ENCODE results near the gene SMIM30. TPM values are rescaled to one million over a fixed set of nuclear protein-coding genes. Genes with fewer than 3 reads are reported as not detected.

Gene SMIM30
- total RNA-seq, 4 donors from 2014 or later: 11.5 to 71.5 (median 47.1) TPM

GRCh38 chr7:113140956-113141355 lies 22.6 kb upstream of the SMIM30 start:
- H3K36me3 ChIP-seq: no peaks in the 10 kb centered on the region
- TF ChIP-seq, protein P1, sequence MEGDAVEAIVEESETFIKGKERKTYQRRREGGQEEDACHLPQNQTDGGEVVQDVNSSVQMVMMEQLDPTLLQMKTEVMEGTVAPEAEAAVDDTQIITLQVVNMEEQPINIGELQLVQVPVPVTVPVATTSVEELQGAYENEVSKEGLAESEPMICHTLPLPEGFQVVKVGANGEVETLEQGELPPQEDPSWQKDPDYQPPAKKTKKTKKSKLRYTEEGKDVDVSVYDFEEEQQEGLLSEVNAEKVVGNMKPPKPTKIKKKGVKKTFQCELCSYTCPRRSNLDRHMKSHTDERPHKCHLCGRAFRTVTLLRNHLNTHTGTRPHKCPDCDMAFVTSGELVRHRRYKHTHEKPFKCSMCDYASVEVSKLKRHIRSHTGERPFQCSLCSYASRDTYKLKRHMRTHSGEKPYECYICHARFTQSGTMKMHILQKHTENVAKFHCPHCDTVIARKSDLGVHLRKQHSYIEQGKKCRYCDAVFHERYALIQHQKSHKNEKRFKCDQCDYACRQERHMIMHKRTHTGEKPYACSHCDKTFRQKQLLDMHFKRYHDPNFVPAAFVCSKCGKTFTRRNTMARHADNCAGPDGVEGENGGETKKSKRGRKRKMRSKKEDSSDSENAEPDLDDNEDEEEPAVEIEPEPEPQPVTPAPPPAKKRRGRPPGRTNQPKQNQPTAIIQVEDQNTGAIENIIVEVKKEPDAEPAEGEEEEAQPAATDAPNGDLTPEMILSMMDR (IDR thresholded peaks at IDR 0.05): no peak
- no peak for TF ChIP-seq POLR2A (IDR thresholded peaks at IDR 0.05)
- H3K9me3 ChIP-seq: no peaks in the 10 kb centered on the region
- H3K4me3 ChIP-seq: no peak overlapping the region
- no peak for DNase-seq
- no peaks in the 10 kb centered on the region for H3K27me3 ChIP-seq
- H3K27ac ChIP-seq: no peak overlapping the region
- intact Hi-C loops (cut with DNase I; ENCODE audit: low total_unique reads): no loop called here
- H3K4me1 ChIP-seq: no peaks in the 10 kb centered on the region

DNA sequence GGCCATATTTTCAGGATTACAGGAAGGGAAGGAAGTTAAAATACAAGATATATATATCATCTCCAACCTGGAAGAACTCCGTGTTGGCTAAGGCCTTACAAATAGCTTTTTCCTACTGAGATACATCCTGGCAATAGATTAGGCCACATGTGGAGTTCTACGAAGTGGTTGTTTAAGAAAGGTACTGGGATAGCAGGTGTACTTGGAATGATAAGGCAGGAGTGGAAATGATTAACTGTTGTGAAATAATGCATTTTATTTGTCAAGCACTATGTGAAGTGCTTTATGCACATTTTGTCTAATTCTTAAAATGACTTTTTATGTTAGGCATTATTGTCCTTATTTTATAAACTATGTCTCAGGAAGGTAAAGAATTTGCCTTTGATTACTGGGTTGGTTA lies 18.9 kb upstream of the SMIM30 start:
- Histone ChIP-seq H3K4me1 (no peaks in the 10 kb centered on the region), H3K36me3 (no peaks in the 10 kb centered on the region), H3K27ac (no peak overlapping the region), H3K27me3 (no peaks in the 10 kb centered on the region), H3K9me3 (no peaks in the 10 kb centered on the region), H3K4me3 (no peak overlapping the region)
- no peak for DNase-seq
- TF ChIP-seq, protein P1 (IDR thresholded peaks at IDR 0.05): no peak
- TF ChIP-seq POLR2A (IDR thresholded peaks at IDR 0.05): no peak
- intact Hi-C loops (cut with DNase I; ENCODE audit: low total_unique reads): no loop called here

DNA sequence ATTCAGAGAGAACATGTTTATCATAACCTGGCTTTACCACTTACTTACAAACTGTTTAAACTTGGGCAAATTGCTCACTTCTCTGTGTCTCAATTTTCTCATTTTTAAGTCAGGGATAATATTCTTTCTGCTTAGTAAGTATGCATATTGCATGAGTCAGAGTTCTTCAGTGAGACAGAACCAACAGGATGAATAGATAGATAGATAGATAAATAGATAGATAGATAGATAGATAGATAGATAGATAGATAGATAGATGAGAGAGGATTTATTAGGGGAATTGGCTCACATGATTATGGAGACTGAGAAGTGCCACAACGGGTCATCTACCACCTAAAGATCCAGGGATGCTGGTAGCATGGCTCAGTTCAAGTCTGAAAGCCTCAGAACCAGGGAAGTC lies 15.7 kb upstream of the SMIM30 start:
- Histone ChIP-seq H3K4me1 (no peaks in the 10 kb centered on the region), H3K9me3 (no peaks in the 10 kb centered on the region), H3K27me3 (no peaks in the 10 kb centered on the region), H3K36me3 (no peaks in the 10 kb centered on the region), H3K27ac (no peak overlapping the region), H3K4me3 (no peak overlapping the region)
- TF ChIP-seq, protein P1 (IDR thresholded peaks at IDR 0.05): no peak
- TF ChIP-seq POLR2A (IDR thresholded peaks at IDR 0.05): no peak
- intact Hi-C loops (cut with DNase I; ENCODE audit: low total_unique reads): no loop called here
- no peak for DNase-seq

- Histone ChIP-seq H3K4me1 (no peaks in the 10 kb centered on the region), H3K9me3 (no peaks in the 10 kb centered on the region), H3K4me3 (no peak overlapping the region), H3K36me3 (no peaks in the 10 kb centered on the region), H3K27ac (no peak overlapping the region), H3K27me3 (no peaks in the 10 kb centered on the region)
- intact Hi-C loops (cut with DNase I; ENCODE audit: low total_unique reads): no loop called here
- TF ChIP-seq, protein P1 (IDR thresholded peaks at IDR 0.05): no peak
- no peak for TF ChIP-seq POLR2A (IDR thresholded peaks at IDR 0.05)
- DNase-seq: no peak
Measured at GRCh38 chr7:113131367-113131766, 13.0 kb upstream of the SMIM30 start.

- no peak overlapping the region for H3K4me3 ChIP-seq
- intact Hi-C loops (cut with DNase I; ENCODE audit: low total_unique reads): no loop called here
- no peaks in the 10 kb centered on the region for H3K9me3 ChIP-seq
- no peak for DNase-seq
- no peaks in the 10 kb centered on the region for H3K27me3 ChIP-seq
- H3K27ac ChIP-seq: no peak overlapping the region
- H3K36me3 ChIP-seq: no peaks in the 10 kb centered on the region
- TF ChIP-seq, protein P1 (IDR thresholded peaks at IDR 0.05): no peak
- TF ChIP-seq POLR2A (IDR thresholded peaks at IDR 0.05): no peak
- no peaks in the 10 kb centered on the region for H3K4me1 ChIP-seq
Measured at GRCh38 chr7:113128031-113128430, 9.7 kb upstream of the SMIM30 start.

All from uterus (tissue), 4 donors.